Vagina (tissue), 2 donors: ENCODE data around the gene TPCN2. TPM values are rescaled to one million over a fixed set of nuclear protein-coding genes. Genes with fewer than 3 reads are reported as not detected.

Experiments used
- DNase-seq, 2 donors: peaks; one replicate each; pipeline ENCODE4 v3.0.0-alpha.2; 2017; ENCODE audit errors: extremely low spot score in 2 of 2
- H3K27ac ChIP-seq: fragments of 200-600 bp; sonication (generic); one replicate; pipeline ENCODE4 v1.5.1; 2019
- H3K27me3 ChIP-seq: fragments of 200-600 bp; sonication (generic); one replicate; pipeline ENCODE4 v1.5.1; 2019
- H3K36me3 ChIP-seq, 2 donors: fragments of 200-600 bp; sonication (generic); one replicate each; pipeline ENCODE4 v1.5.1; 2017 to 2019
- H3K4me1 ChIP-seq: fragments of 200-600 bp; sonication (generic); one replicate; pipeline ENCODE4 v1.5.1; 2019
- H3K4me3 ChIP-seq, 2 donors: fragments of 200-600 bp; sonication (generic); 1 replicate in 1 of 2; 2 replicates in 1 of 2; pipeline ENCODE4 v1.5.1; 2016 to 2019
- H3K9me3 ChIP-seq: fragments of 200-600 bp; sonication (generic); one replicate; pipeline ENCODE4 v1.5.1; 2019
- CTCF ChIP-seq, 3 experiments: fragments of 450-650 bp in 2 of 3; fragments of 200-600 bp in 1 of 3; sonication (generic) in 1 of 3; IDR thresholded peaks; one replicate each; pipeline ENCODE4 v1.5.1; 2017 to 2019; ENCODE audit warnings: antibody characterized with exemption in 3 of 3, mild to moderate bottlenecking in 2 of 3, moderate library complexity in 2 of 3
- POLR2A ChIP-seq, 2 donors: fragments of 450-650 bp; IDR thresholded peaks; one replicate each; pipeline ENCODE4 v1.6.1; 2017; ENCODE audit warnings: antibody characterized with exemption in 2 of 2, mild to moderate bottlenecking in 2 of 2, moderate library complexity in 2 of 2
- POLR2AphosphoS5 ChIP-seq, 2 donors: sonication (generic); formaldehyde crosslinking; IDR thresholded peaks; one replicate each; pipeline ENCODE4 v1.9.0; 2017; ENCODE audit warnings: antibody characterized with exemption in 2 of 2, mild to moderate bottlenecking in 2 of 2, low read depth in 1 of 2; ENCODE audit not compliant: insufficient read depth in 1 of 2
- intact Hi-C: fragments of 100-400 bp; cut with DNase I; formaldehyde crosslinking; loops from one replicate; pipeline ENCODE4 v1.15.1; 2023
- total RNA-seq: library from RNA; depleted of rRNA; stranded (reverse); fragments of >200 nt; gene quantifications from one replicate; pipeline ENCODE4 v1.2.3, GENCODE V29; 2016

TPCN2 gene
- total RNA-seq, 1 donor from 2014 or later: 21.1 TPM

GRCh38 chr11:69126286-69126685 lies 77.6 kb downstream of the TPCN2 start:
- Histone ChIP-seq H3K27ac (no peak overlapping the region), H3K36me3 (no peaks in the 10 kb centered on the region), H3K27me3 (no peaks in the 10 kb centered on the region), H3K4me1 (peaks cover 26% of the 10 kb centered on the region), H3K9me3 (no peaks in the 10 kb centered on the region), H3K4me3 (no peak overlapping the region)
- no peak for TF ChIP-seq POLR2AphosphoS5 (IDR thresholded peaks at IDR 0.05; ENCODE audit: insufficient read depth in 1 of 2, low read depth in 1 of 2)
- TF ChIP-seq CTCF (IDR thresholded peaks at IDR 0.05): no peak
- no peak for TF ChIP-seq POLR2A (IDR thresholded peaks at IDR 0.05)
- intact Hi-C loops: no loop called here
- DNase-seq: no peak

GRCh38 chr11:69127081-69127850 lies 78.5 kb downstream of the TPCN2 start:
- intact Hi-C loops: no loop called here
- no peak overlapping the region for H3K27ac ChIP-seq
- H3K36me3 ChIP-seq: no peaks in the 10 kb centered on the region
- H3K27me3 ChIP-seq: no peaks in the 10 kb centered on the region
- peaks cover 20% of the 10 kb centered on the region for H3K4me1 ChIP-seq
- no peaks in the 10 kb centered on the region for H3K9me3 ChIP-seq
- no peak overlapping the region for H3K4me3 ChIP-seq
- TF ChIP-seq CTCF (IDR thresholded peaks at IDR 0.05) (no peak), POLR2A (IDR thresholded peaks at IDR 0.05) (no peak), POLR2AphosphoS5 (IDR thresholded peaks at IDR 0.05; ENCODE audit: insufficient read depth in 1 of 2, low read depth in 1 of 2) (no peak)
- DNase-seq: no peak

GRCh38 chr11:69127884-69128283 lies 79.2 kb downstream of the TPCN2 start:
- H3K4me1 ChIP-seq: peaks cover 14% of the 10 kb centered on the region
- H3K4me3 ChIP-seq: no peak overlapping the region
- no peaks in the 10 kb centered on the region for H3K27me3 ChIP-seq
- no peaks in the 10 kb centered on the region for H3K36me3 ChIP-seq
- intact Hi-C loops: no loop called here
- DNase-seq: no peak
- H3K27ac ChIP-seq: no peak overlapping the region
- H3K9me3 ChIP-seq: no peaks in the 10 kb centered on the region
- TF ChIP-seq POLR2A (IDR thresholded peaks at IDR 0.05) (no peak), CTCF (IDR thresholded peaks at IDR 0.05) (no peak), POLR2AphosphoS5 (IDR thresholded peaks at IDR 0.05; ENCODE audit: insufficient read depth in 1 of 2, low read depth in 1 of 2) (no peak)

- intact Hi-C loops: no loop called here
- Histone ChIP-seq H3K4me3 (no peak overlapping the region), H3K36me3 (no peaks in the 10 kb centered on the region), H3K4me1 (peaks cover 3% of the 10 kb centered on the region), H3K9me3 (no peaks in the 10 kb centered on the region), H3K27ac (no peak overlapping the region), H3K27me3 (no peaks in the 10 kb centered on the region)
- TF ChIP-seq POLR2AphosphoS5 (IDR thresholded peaks at IDR 0.05; ENCODE audit: insufficient read depth in 1 of 2, low read depth in 1 of 2) (no peak), CTCF (IDR thresholded peaks at IDR 0.05) (no peak), POLR2A (IDR thresholded peaks at IDR 0.05) (no peak)
- DNase-seq: no peak
These were observed 80.3 kb downstream of the TPCN2 start for GRCh38 chr11:69129053-69129452.

- Histone ChIP-seq H3K4me3 (no peak overlapping the region), H3K27me3 (no peaks in the 10 kb centered on the region), H3K9me3 (no peaks in the 10 kb centered on the region), H3K27ac (no peak overlapping the region), H3K4me1 (no peaks in the 10 kb centered on the region), H3K36me3 (no peaks in the 10 kb centered on the region)
- no peak for TF ChIP-seq CTCF (IDR thresholded peaks at IDR 0.05)
- no peak for TF ChIP-seq POLR2AphosphoS5 (IDR thresholded peaks at IDR 0.05; ENCODE audit: insufficient read depth in 1 of 2, low read depth in 1 of 2)
- no peak for TF ChIP-seq POLR2A (IDR thresholded peaks at IDR 0.05)
- DNase-seq: no peak
- intact Hi-C loops: no loop called here
These were observed 80.9 kb downstream of the TPCN2 start for GRCh38 chr11:69129647-69130046.
